Measurements from ENCODE around the gene BPIFB6. TPM values are rescaled to one million over a fixed set of nuclear protein-coding genes. Genes with fewer than 3 reads are reported as not detected.

Gene BPIFB6
- polyA plus RNA-seq, 1 of the 3 experiments (the other 2 are of a cell fraction), result not detected

DNA sequence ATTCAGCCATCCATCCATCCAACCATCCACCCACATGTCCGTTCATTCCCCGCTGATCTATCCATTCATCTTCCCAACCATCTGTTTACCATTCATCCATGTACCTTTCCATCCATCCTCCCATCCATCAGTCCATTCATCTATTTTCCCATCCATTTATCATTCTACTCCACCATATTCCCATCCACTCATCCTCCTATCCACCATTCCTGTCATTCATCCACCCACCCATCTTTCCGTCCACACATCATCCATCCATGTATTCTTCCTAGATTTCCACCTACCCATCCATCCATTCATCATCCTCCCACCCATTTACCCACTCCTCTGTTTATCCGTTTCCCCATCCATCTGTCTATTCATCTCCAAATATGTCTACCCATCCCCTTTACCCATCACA lies 6.8 kb downstream of the BPIFB6 start:
- ChIA-PET CTCF (no interaction called here), POLR2A (no interaction called here)
- no peaks in the 10 kb centered on the region for H3K27me3 ChIP-seq (ENCODE audit: insufficient read depth)
- no peaks in the 10 kb centered on the region for H3K9me2 ChIP-seq
- no peaks in the 10 kb centered on the region for H3F3A ChIP-seq (replicated peaks; ENCODE audit: insufficient read depth)
- DNase-seq, result no peak
- no peaks in the 10 kb centered on the region for H4K20me1 ChIP-seq (ENCODE audit: insufficient read depth)
- no peak overlapping the region for H3K4me3 ChIP-seq (ENCODE audit: low read depth in 2 of 2, low read length in 1 of 2)
- no peaks in the 10 kb centered on the region for H3K79me2 ChIP-seq (ENCODE audit: insufficient read depth)
- WGBS (ENCODE audit: low lambda C conversion rate), result 10% methylated on average over 4 of the region's 4 CpGs
- TF ChIP-seq, protein P1, sequence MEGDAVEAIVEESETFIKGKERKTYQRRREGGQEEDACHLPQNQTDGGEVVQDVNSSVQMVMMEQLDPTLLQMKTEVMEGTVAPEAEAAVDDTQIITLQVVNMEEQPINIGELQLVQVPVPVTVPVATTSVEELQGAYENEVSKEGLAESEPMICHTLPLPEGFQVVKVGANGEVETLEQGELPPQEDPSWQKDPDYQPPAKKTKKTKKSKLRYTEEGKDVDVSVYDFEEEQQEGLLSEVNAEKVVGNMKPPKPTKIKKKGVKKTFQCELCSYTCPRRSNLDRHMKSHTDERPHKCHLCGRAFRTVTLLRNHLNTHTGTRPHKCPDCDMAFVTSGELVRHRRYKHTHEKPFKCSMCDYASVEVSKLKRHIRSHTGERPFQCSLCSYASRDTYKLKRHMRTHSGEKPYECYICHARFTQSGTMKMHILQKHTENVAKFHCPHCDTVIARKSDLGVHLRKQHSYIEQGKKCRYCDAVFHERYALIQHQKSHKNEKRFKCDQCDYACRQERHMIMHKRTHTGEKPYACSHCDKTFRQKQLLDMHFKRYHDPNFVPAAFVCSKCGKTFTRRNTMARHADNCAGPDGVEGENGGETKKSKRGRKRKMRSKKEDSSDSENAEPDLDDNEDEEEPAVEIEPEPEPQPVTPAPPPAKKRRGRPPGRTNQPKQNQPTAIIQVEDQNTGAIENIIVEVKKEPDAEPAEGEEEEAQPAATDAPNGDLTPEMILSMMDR (IDR thresholded peaks at IDR 0.05), result no peak
- TF ChIP-seq GABPA (IDR thresholded peaks at IDR 0.05; ENCODE audit: low read depth) (no peak), RXRA (IDR thresholded peaks at IDR 0.05; ENCODE audit: borderline replicate concordance, low read depth) (no peak), JUND (IDR thresholded peaks at IDR 0.05) (no peak), CHD2 (IDR thresholded peaks at IDR 0.05; ENCODE audit: low read length, partially characterized antibody) (no peak), MEF2A (IDR thresholded peaks at IDR 0.05; ENCODE audit: borderline replicate concordance, low read depth) (no peak), SIN3A (IDR thresholded peaks at IDR 0.05; ENCODE audit: borderline replicate concordance, low read depth, low read length) (no peak), RFX5 (IDR thresholded peaks at IDR 0.05; ENCODE audit: low read length) (no peak), RCOR1 (IDR thresholded peaks at IDR 0.05; ENCODE audit: low read length) (no peak), TAF1 (IDR thresholded peaks at IDR 0.05; ENCODE audit: borderline replicate concordance, low read depth, low read length) (no peak)
- TF ChIP-seq, protein P2, sequence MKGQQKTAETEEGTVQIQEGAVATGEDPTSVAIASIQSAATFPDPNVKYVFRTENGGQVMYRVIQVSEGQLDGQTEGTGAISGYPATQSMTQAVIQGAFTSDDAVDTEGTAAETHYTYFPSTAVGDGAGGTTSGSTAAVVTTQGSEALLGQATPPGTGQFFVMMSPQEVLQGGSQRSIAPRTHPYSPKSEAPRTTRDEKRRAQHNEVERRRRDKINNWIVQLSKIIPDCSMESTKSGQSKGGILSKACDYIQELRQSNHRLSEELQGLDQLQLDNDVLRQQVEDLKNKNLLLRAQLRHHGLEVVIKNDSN (IDR thresholded peaks at IDR 0.05; ENCODE audit: borderline replicate concordance, low read depth), result no peak
- TF ChIP-seq, protein P3, sequence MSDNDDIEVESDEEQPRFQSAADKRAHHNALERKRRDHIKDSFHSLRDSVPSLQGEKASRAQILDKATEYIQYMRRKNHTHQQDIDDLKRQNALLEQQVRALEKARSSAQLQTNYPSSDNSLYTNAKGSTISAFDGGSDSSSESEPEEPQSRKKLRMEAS (IDR thresholded peaks at IDR 0.05; ENCODE audit: low read depth), result no peak
- no peak overlapping the region for H3K9ac ChIP-seq
- no peak overlapping the region for H3K27ac ChIP-seq (ENCODE audit: low read depth in 2 of 2, low read length in 1 of 2)
- H3K4me2 ChIP-seq, result no peak overlapping the region
- no peak overlapping the region for H2AFZ ChIP-seq (ENCODE audit: low read depth)
- H3K9me3 ChIP-seq, result no peaks in the 10 kb centered on the region
- H3K4me1 ChIP-seq (ENCODE audit: control insufficient read depth in 1 of 2, insufficient read depth in 2 of 2, low read depth in 1 of 2, low read length in 1 of 2), result no peaks in the 10 kb centered on the region
- H3K36me3 ChIP-seq (replicated peaks in 1 of 2; ENCODE audit: control insufficient read depth in 1 of 2, insufficient read depth in 2 of 2, low read length in 1 of 2), result no peaks in the 10 kb centered on the region

DNA sequence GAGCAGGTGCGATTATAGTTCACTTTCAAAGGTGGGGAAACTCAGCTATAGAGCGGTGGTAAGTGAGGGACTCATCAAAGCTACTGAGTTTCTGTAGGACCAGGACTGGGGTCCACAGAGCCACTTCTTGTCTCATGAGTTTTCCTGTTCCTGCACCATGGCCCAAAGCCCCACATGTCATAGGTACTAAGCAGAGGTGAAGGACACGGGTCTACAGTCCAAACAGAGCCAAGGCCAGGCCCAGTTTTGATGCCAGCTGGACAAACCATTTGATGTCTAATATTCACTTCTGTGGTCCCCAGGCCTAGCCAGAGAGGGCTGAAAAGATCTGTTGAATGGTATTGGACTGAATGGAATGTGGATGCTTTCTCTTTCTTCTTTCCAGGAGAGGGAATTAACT lies 11.0 kb downstream of the BPIFB6 start:
- H3K9me2 ChIP-seq, result no peaks in the 10 kb centered on the region
- no peak overlapping the region for H3K4me2 ChIP-seq
- H3F3A ChIP-seq (replicated peaks; ENCODE audit: insufficient read depth), result no peaks in the 10 kb centered on the region
- H3K27me3 ChIP-seq (ENCODE audit: insufficient read depth), result no peaks in the 10 kb centered on the region
- POLR2A ChIA-PET, result no interaction called here
- H3K79me2 ChIP-seq (ENCODE audit: insufficient read depth), result no peaks in the 10 kb centered on the region
- CTCF ChIA-PET, result no interaction called here
- no peaks in the 10 kb centered on the region for H3K4me1 ChIP-seq (ENCODE audit: control insufficient read depth in 1 of 2, insufficient read depth in 2 of 2, low read depth in 1 of 2, low read length in 1 of 2)
- no peaks in the 10 kb centered on the region for H3K9me3 ChIP-seq
- H3K27ac ChIP-seq (ENCODE audit: low read depth in 2 of 2, low read length in 1 of 2), result no peak overlapping the region
- H3K36me3 ChIP-seq (replicated peaks in 1 of 2; ENCODE audit: control insufficient read depth in 1 of 2, insufficient read depth in 2 of 2, low read length in 1 of 2), result no peaks in the 10 kb centered on the region
- no peak overlapping the region for H2AFZ ChIP-seq (ENCODE audit: low read depth)
- H3K9ac ChIP-seq, result no peak overlapping the region
- H4K20me1 ChIP-seq (ENCODE audit: insufficient read depth), result no peaks in the 10 kb centered on the region
- DNase-seq, result no peak
- WGBS (ENCODE audit: low lambda C conversion rate), result 17% methylated on average over 3 of the region's 3 CpGs
- H3K4me3 ChIP-seq (ENCODE audit: low read depth in 2 of 2, low read length in 1 of 2), result no peak overlapping the region
- no peak for TF ChIP-seq GABPA (IDR thresholded peaks at IDR 0.05; ENCODE audit: low read depth)
- TF ChIP-seq YY1 (IDR thresholded peaks at IDR 0.05; ENCODE audit: low read depth), result no peak
- TF ChIP-seq, protein P2 (IDR thresholded peaks at IDR 0.05; ENCODE audit: borderline replicate concordance, low read depth), result no peak
- TF ChIP-seq TEAD4 (IDR thresholded peaks at IDR 0.05; ENCODE audit: borderline replicate concordance, insufficient read depth), result no peak
- TF ChIP-seq CHD2 (IDR thresholded peaks at IDR 0.05; ENCODE audit: low read length, partially characterized antibody), result no peak
- no peak for TF ChIP-seq NFIC (IDR thresholded peaks at IDR 0.05; ENCODE audit: borderline replicate concordance)
- no peak for TF ChIP-seq GATA2 (CRISPR knock-in tag; IDR thresholded peaks at IDR 0.05)
- TF ChIP-seq, protein P1 (IDR thresholded peaks at IDR 0.05), result no peak
- no peak for TF ChIP-seq JUND (IDR thresholded peaks at IDR 0.05)
- TF ChIP-seq, protein P4, sequence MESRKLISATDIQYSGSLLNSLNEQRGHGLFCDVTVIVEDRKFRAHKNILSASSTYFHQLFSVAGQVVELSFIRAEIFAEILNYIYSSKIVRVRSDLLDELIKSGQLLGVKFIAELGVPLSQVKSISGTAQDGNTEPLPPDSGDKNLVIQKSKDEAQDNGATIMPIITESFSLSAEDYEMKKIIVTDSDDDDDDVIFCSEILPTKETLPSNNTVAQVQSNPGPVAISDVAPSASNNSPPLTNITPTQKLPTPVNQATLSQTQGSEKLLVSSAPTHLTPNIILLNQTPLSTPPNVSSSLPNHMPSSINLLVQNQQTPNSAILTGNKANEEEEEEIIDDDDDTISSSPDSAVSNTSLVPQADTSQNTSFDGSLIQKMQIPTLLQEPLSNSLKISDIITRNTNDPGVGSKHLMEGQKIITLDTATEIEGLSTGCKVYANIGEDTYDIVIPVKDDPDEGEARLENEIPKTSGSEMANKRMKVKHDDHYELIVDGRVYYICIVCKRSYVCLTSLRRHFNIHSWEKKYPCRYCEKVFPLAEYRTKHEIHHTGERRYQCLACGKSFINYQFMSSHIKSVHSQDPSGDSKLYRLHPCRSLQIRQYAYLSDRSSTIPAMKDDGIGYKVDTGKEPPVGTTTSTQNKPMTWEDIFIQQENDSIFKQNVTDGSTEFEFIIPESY (IDR thresholded peaks at IDR 0.05; ENCODE audit: borderline replicate concordance, low read depth), result no peak
- TF ChIP-seq, protein P5, sequence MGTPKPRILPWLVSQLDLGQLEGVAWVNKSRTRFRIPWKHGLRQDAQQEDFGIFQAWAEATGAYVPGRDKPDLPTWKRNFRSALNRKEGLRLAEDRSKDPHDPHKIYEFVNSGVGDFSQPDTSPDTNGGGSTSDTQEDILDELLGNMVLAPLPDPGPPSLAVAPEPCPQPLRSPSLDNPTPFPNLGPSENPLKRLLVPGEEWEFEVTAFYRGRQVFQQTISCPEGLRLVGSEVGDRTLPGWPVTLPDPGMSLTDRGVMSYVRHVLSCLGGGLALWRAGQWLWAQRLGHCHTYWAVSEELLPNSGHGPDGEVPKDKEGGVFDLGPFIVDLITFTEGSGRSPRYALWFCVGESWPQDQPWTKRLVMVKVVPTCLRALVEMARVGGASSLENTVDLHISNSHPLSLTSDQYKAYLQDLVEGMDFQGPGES (IDR thresholded peaks at IDR 0.05; ENCODE audit: low read depth, low read length), result no peak
- TF ChIP-seq EP300 (IDR thresholded peaks at IDR 0.05; ENCODE audit: borderline replicate concordance in 1 of 2, low read depth in 1 of 2, low read length in 1 of 2), result no peak

Data from SK-N-SH (cell line).